ENCODE measurements around the gene HSPB8. TPM values are rescaled to one million over a fixed set of nuclear protein-coding genes. Genes with fewer than 3 reads are reported as not detected.

The HSPB8 gene
- total RNA-seq, 1 experiment from 2014 or later: 0.05 TPM

Other genes with a start within 250 kb of the HSPB8 start
- gene SRRM4, start 197.4 kb upstream of the HSPB8 start, total RNA-seq (2014; rRNA removed; shearing (Covaris generic)): not detected in 2 replicates
- gene CCDC60, start 155.8 kb downstream of the HSPB8 start, total RNA-seq (2014; rRNA removed; shearing (Covaris generic)): not detected in 2 replicates

Measured in HT-29 (cell line).